ENCODE data around the gene PCDHB16.
"Not testable (repeated sequence)": the region's sequence is repeated elsewhere in the genome, so short reads cannot be mapped to it uniquely, and the experiment has no call there.

DNA sequence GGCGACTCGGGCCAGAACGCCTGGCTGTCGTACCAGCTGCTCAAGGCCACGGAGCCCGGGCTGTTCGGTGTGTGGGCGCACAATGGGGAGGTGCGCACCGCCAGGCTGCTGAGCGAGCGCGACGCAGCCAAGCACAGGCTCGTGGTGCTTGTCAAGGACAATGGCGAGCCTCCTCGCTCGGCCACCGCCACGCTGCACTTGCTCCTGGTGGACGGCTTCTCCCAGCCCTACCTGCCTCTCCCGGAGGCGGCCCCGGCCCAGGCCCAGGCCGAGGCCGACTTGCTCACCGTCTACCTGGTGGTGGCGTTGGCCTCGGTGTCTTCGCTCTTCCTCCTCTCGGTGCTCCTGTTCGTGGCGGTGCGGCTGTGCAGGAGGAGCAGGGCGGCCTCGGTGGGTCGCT lies 12.1 kb downstream of the PCDHB16 start:
- TF ChIP-seq, protein P1, sequence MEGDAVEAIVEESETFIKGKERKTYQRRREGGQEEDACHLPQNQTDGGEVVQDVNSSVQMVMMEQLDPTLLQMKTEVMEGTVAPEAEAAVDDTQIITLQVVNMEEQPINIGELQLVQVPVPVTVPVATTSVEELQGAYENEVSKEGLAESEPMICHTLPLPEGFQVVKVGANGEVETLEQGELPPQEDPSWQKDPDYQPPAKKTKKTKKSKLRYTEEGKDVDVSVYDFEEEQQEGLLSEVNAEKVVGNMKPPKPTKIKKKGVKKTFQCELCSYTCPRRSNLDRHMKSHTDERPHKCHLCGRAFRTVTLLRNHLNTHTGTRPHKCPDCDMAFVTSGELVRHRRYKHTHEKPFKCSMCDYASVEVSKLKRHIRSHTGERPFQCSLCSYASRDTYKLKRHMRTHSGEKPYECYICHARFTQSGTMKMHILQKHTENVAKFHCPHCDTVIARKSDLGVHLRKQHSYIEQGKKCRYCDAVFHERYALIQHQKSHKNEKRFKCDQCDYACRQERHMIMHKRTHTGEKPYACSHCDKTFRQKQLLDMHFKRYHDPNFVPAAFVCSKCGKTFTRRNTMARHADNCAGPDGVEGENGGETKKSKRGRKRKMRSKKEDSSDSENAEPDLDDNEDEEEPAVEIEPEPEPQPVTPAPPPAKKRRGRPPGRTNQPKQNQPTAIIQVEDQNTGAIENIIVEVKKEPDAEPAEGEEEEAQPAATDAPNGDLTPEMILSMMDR (IDR thresholded peaks at IDR 0.05; ENCODE audit: insufficient read depth, low read length, poor library complexity, severe bottlenecking), result not testable (repeated sequence)
- not testable (repeated sequence) for TF ChIP-seq EZH2phosphoT487 (conservative IDR thresholded peaks at IDR 0.05; ENCODE audit: low read length)

Data from SU-DHL-6 (cell line).